ENCODE data around the gene ARRB2. TPM values are rescaled to one million over a fixed set of nuclear protein-coding genes. Genes with fewer than 3 reads are reported as not detected.

ARRB2 gene
- polyA plus RNA-seq, 2 of the 4 experiments (the other 2 are of a cell fraction), result 61.0 to 73.1 TPM

GRCh38 chr17:4721203-4722135 is 11.0 kb downstream of the ARRB2 start (continued):
- no peak for TF ChIP-seq REST (IDR thresholded peaks at IDR 0.05)
- no peak for TF ChIP-seq PHF8 (IDR thresholded peaks at IDR 0.05; ENCODE audit: borderline replicate concordance, low read depth)
- TF ChIP-seq EHF (CRISPR knock-in tag; IDR thresholded peaks at IDR 0.05), result peak; percentile 76; the same call in 1 of the 2 replicates
- no peak for TF ChIP-seq CHD4 (IDR thresholded peaks at IDR 0.05; ENCODE audit: borderline replicate concordance)
- TF ChIP-seq NPAS2 (CRISPR knock-in tag; IDR thresholded peaks at IDR 0.05; ENCODE audit: borderline replicate concordance), result peak; percentile 80
- TF ChIP-seq E2F6 (IDR thresholded peaks at IDR 0.05; ENCODE audit: borderline replicate concordance, low read depth), result peak; percentile 66; the same call in 1 of the 2 replicates
- TF ChIP-seq MYC (IDR thresholded peaks at IDR 0.05; ENCODE audit: borderline replicate concordance, low read length), result peak; percentile 74
- peak; percentile 94 for TF ChIP-seq JUNB (IDR thresholded peaks at IDR 0.05)
- peak; percentile 93 for TF ChIP-seq MAX (IDR thresholded peaks at IDR 0.05)
- no peak for TF ChIP-seq ELK1 (IDR thresholded peaks at IDR 0.05; ENCODE audit: low read depth, low read length)
- peak; percentile 69; the same call in 1 of the 3 replicates for TF ChIP-seq BCL3 (IDR thresholded peaks at IDR 0.05)
- no peak for TF ChIP-seq ZFP36 (IDR thresholded peaks at IDR 0.05; ENCODE audit: borderline replicate concordance, partially characterized antibody)
- no peak for TF ChIP-seq CHD2 (IDR thresholded peaks at IDR 0.05; ENCODE audit: low read length, partially characterized antibody)
- TF ChIP-seq PBX3 (IDR thresholded peaks at IDR 0.05), result peak; percentile 57
- TF ChIP-seq SMC3 (IDR thresholded peaks at IDR 0.05), result peak; percentile 33; the same call in 1 of the 3 replicates
- no peak for TF ChIP-seq SREBF2 (IDR thresholded peaks at IDR 0.05)
- TF ChIP-seq HOXA7 (CRISPR knock-in tag; IDR thresholded peaks at IDR 0.05), result peak; percentile 87; the same call in 1 of the 2 replicates
- no peak for TF ChIP-seq RNF2 (IDR thresholded peaks at IDR 0.05; ENCODE audit: borderline replicate concordance, low read depth)
- TF ChIP-seq HEYL (CRISPR knock-in tag; IDR thresholded peaks at IDR 0.05), result no peak
